Measurements from ENCODE around the gene CNGA3. TPM values are rescaled to one million over a fixed set of nuclear protein-coding genes. Genes with fewer than 3 reads are reported as not detected.
A peak's percentile ranks its signal among the peaks of the same experiment; 100 is the strongest.
"Not testable (repeated sequence)": the region's sequence is repeated elsewhere in the genome, so short reads cannot be mapped to it uniquely, and the experiment has no call there.

Gene CNGA3
- total and polyA plus RNA-seq, 2 donors (not counting 3 experiments of a cell fraction or from before 2014, with no cell fraction given) = not detected

- peak overlapping the region; percentile 86 for H2AFZ ChIP-seq (ENCODE audit: low read depth, low read length)
- CTCF ChIA-PET = interaction anchor here (0.6 to 2.9 kb wide), 42 partner anchors 9 to 654 kb away, joined by 3 to 20 read pairs (median 4); partner anchors contain the start of genes COA5 and UNC50
- FAIRE-seq (peak; percentile 91), DNase-seq (ENCODE audit: low read depth, low spot score) (peak; percentile 87)
- H3K27me3 ChIP-seq (ENCODE audit: control insufficient read depth in 2 of 2, insufficient read depth in 2 of 2, low read length in 2 of 2) = no peaks in the 10 kb centered on the region
- no peaks in the 10 kb centered on the region for H3K9me3 ChIP-seq (replicated peaks; ENCODE audit: control insufficient read depth, insufficient read depth, low read length)
- no peaks in the 10 kb centered on the region for H4K20me1 ChIP-seq (replicated peaks; ENCODE audit: control insufficient read depth, extremely low read depth, insufficient read depth, low read length)
- POLR2A ChIA-PET = no interaction called here
- dilution Hi-C loops (cut with MboI; ENCODE audit: extremely low pct_ligation_motif_present, low sequenced_read_pairs) = no loop called here
- H3K79me2 ChIP-seq (ENCODE audit: control insufficient read depth, insufficient read depth, low read length) = no peaks in the 10 kb centered on the region
- no peak overlapping the region for H3K4me2 ChIP-seq (ENCODE audit: insufficient read depth, low read length)
- BruUV-seq (replicated peaks) = no TSS peak
- H3K36me3 ChIP-seq (ENCODE audit: control insufficient read depth in 2 of 2, extremely low read depth in 1 of 2, insufficient read depth in 2 of 2, low read length in 2 of 2) = no peaks in the 10 kb centered on the region
- H3K9ac ChIP-seq (replicated peaks; ENCODE audit: extremely low read depth, insufficient read depth, low read length) = no peak overlapping the region
- intact Hi-C loops (cut with micrococcal nuclease) = loop anchor here (1.0 to 5.0 kb wide), 6 partner anchors 89 to 653 kb away; no protein-coding TSS in a partner anchor
- no peaks in the 10 kb centered on the region for H3K9me1 ChIP-seq (replicated peaks; ENCODE audit: control insufficient read depth, extremely low read depth, insufficient read depth, low read length)
- H3K4me1 ChIP-seq (ENCODE audit: control insufficient read depth, extremely low read depth, insufficient read depth, low read length) = peaks cover 3% of the 10 kb centered on the region
- H3K4me3 ChIP-seq (replicated peaks in 1 of 3; ENCODE audit: insufficient read depth in 1 of 3, low read depth in 1 of 3, low read length in 3 of 3) = no peak overlapping the region
- TF ChIP-seq, protein P1, sequence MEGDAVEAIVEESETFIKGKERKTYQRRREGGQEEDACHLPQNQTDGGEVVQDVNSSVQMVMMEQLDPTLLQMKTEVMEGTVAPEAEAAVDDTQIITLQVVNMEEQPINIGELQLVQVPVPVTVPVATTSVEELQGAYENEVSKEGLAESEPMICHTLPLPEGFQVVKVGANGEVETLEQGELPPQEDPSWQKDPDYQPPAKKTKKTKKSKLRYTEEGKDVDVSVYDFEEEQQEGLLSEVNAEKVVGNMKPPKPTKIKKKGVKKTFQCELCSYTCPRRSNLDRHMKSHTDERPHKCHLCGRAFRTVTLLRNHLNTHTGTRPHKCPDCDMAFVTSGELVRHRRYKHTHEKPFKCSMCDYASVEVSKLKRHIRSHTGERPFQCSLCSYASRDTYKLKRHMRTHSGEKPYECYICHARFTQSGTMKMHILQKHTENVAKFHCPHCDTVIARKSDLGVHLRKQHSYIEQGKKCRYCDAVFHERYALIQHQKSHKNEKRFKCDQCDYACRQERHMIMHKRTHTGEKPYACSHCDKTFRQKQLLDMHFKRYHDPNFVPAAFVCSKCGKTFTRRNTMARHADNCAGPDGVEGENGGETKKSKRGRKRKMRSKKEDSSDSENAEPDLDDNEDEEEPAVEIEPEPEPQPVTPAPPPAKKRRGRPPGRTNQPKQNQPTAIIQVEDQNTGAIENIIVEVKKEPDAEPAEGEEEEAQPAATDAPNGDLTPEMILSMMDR (IDR thresholded peaks at IDR 0.05; ENCODE audit: extremely low read depth in 1 of 2, insufficient read depth in 1 of 2, low read depth in 1 of 2, low read length in 2 of 2) = peak; percentile 58 to 61
- TF ChIP-seq GATA2 (IDR thresholded peaks at IDR 0.05; ENCODE audit: insufficient read depth, insufficient read length, low read depth, low read length) (peak; percentile 64), POLR2A (IDR thresholded peaks at IDR 0.05; ENCODE audit: low read depth, low read length) (no peak), MYC (IDR thresholded peaks at IDR 0.05; ENCODE audit: low read depth, low read length) (no peak)
- H3K27ac ChIP-seq (ENCODE audit: insufficient read depth, low read depth, low read length) = no peak overlapping the region
Observed at GRCh38 chr2:98412751-98413458, 66.6 kb downstream of the CNGA3 start.

DNA sequence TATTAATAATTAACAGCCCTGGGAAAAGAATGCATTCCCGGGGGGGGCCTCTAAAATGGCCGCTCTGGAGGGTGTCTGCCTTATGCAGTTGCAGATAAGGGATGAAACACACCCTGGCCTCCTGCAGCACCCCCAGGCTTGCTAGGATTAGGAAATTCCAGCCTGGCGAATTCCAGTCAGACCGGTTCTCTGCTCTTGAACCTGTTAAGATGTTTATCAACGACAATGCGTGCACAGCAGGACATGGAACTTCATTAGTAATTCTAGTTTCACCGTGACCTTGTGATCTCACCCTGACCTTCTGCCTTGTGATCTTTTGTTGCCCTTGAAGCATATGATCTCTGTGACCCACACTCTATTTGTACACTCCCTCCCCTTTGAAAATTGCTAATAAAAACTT, 68.0 kb downstream of the CNGA3 start:
- H3K9me1 ChIP-seq (replicated peaks; ENCODE audit: control insufficient read depth, extremely low read depth, insufficient read depth, low read length); H3K4me1 ChIP-seq (ENCODE audit: control insufficient read depth, extremely low read depth, insufficient read depth, low read length); DNase-seq (ENCODE audit: low read depth, low spot score); H3K27me3 ChIP-seq (ENCODE audit: control insufficient read depth in 2 of 2, insufficient read depth in 2 of 2, low read length in 2 of 2); POLR2A ChIA-PET; BruUV-seq (replicated peaks); H2AFZ ChIP-seq (ENCODE audit: low read depth, low read length); H3K79me2 ChIP-seq (ENCODE audit: control insufficient read depth, insufficient read depth, low read length); H3K4me2 ChIP-seq (ENCODE audit: insufficient read depth, low read length); H3K9me3 ChIP-seq (replicated peaks; ENCODE audit: control insufficient read depth, insufficient read depth, low read length); H3K36me3 ChIP-seq (ENCODE audit: control insufficient read depth in 2 of 2, extremely low read depth in 1 of 2, insufficient read depth in 2 of 2, low read length in 2 of 2); H3K27ac ChIP-seq (ENCODE audit: insufficient read depth, low read depth, low read length); FAIRE-seq; H3K4me3 ChIP-seq (replicated peaks in 1 of 3; ENCODE audit: insufficient read depth in 1 of 3, low read depth in 1 of 3, low read length in 3 of 3); H3K9ac ChIP-seq (replicated peaks; ENCODE audit: extremely low read depth, insufficient read depth, low read length); dilution Hi-C loops (cut with MboI; ENCODE audit: extremely low pct_ligation_motif_present, low sequenced_read_pairs); H4K20me1 ChIP-seq (replicated peaks; ENCODE audit: control insufficient read depth, extremely low read depth, insufficient read depth, low read length): not testable (repeated sequence)
- CTCF ChIA-PET = interaction anchor here (1.6 to 2.9 kb wide), 2 partner anchors 104 to 155 kb away, joined by 11 to 20 read pairs; no protein-coding TSS in a partner anchor
- intact Hi-C loops (cut with micrococcal nuclease) = loop anchor here (5.0 kb wide), 1 partner anchor 88 kb away; no protein-coding TSS in a partner anchor

- H4K20me1 ChIP-seq (replicated peaks; ENCODE audit: control insufficient read depth, extremely low read depth, insufficient read depth, low read length); H3K9ac ChIP-seq (replicated peaks; ENCODE audit: extremely low read depth, insufficient read depth, low read length); H3K9me1 ChIP-seq (replicated peaks; ENCODE audit: control insufficient read depth, extremely low read depth, insufficient read depth, low read length); intact Hi-C loops (cut with micrococcal nuclease); H2AFZ ChIP-seq (ENCODE audit: low read depth, low read length); DNase-seq (ENCODE audit: low read depth, low spot score); H3K79me2 ChIP-seq (ENCODE audit: control insufficient read depth, insufficient read depth, low read length); FAIRE-seq; H3K4me3 ChIP-seq (replicated peaks in 1 of 3; ENCODE audit: insufficient read depth in 1 of 3, low read depth in 1 of 3, low read length in 3 of 3); H3K27ac ChIP-seq (ENCODE audit: insufficient read depth, low read depth, low read length); H3K27me3 ChIP-seq (ENCODE audit: control insufficient read depth in 2 of 2, insufficient read depth in 2 of 2, low read length in 2 of 2); H3K36me3 ChIP-seq (ENCODE audit: control insufficient read depth in 2 of 2, extremely low read depth in 1 of 2, insufficient read depth in 2 of 2, low read length in 2 of 2); H3K4me2 ChIP-seq (ENCODE audit: insufficient read depth, low read length); dilution Hi-C loops (cut with MboI; ENCODE audit: extremely low pct_ligation_motif_present, low sequenced_read_pairs); H3K9me3 ChIP-seq (replicated peaks; ENCODE audit: control insufficient read depth, insufficient read depth, low read length); POLR2A ChIA-PET; BruUV-seq (replicated peaks): not testable (repeated sequence)
- CTCF ChIA-PET = interaction anchor here (0.8 to 1.3 kb wide), 3 partner anchors 41 to 153 kb away, joined by 3 to 4 read pairs (median 3); no protein-coding TSS in a partner anchor
- H3K4me1 ChIP-seq (ENCODE audit: control insufficient read depth, extremely low read depth, insufficient read depth, low read length) = peaks cover 21% of the 10 kb centered on the region
Observed at GRCh38 chr2:98415719-98416248, 69.5 kb downstream of the CNGA3 start.
